IPS-NIHi7 (cell line): ENCODE measurements around the gene CUX1.

ENCODE experiments used
- DNase-seq: peaks from one replicate; pipeline ENCODE4 v3.0.0; 2012; ENCODE audit warnings: mixed read lengths; ENCODE audit errors: extremely low spot score

CUX1 gene

GRCh38 chr7:101957744-101958525 is 140.5 kb downstream of the CUX1 start:
- DNase-seq: no peak

DNA sequence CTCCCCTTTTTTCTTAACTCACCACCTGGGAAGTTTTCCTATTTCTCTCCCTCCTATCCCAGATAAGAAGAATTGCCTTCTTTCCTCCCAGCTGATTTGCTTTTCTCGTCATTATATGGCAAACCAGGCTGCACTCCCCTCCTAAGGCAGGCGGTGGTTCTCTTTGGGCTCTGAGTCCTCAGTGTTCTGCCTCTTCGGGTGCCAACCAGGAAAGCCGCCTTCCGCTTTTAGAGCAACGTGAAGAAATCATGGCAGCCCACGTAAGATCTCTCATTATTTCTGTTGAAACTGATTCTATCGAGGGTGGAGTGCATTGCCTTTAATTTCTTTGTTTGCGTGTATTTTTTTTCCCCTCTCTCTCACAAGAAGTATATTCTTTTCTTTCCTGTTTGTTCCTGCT is 141.9 kb downstream of the CUX1 start:
- no peak for DNase-seq

DNA sequence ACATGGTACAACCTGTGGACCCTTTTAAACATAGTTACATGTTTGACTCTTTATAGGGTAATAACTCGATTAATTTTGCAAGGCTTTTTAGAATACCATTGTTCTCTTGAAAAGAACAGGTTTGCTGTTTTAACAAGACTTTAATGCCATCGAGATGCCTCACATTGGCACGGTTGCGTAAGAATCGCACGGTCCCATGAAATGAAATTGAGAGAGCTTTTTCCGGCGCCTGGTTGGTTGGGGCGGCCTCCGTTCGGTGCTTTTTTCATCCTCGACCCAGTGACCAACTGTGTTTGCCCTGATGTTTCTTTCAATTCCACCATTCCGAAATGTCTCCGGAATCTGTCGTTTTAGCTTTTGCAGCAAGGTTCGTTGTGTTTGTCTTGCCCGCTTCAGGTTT is 142.4 kb downstream of the CUX1 start:
- no peak for DNase-seq

- no peak for DNase-seq
These were observed 142.9 kb downstream of the CUX1 start for GRCh38 chr7:101960323-101960722.

DNA sequence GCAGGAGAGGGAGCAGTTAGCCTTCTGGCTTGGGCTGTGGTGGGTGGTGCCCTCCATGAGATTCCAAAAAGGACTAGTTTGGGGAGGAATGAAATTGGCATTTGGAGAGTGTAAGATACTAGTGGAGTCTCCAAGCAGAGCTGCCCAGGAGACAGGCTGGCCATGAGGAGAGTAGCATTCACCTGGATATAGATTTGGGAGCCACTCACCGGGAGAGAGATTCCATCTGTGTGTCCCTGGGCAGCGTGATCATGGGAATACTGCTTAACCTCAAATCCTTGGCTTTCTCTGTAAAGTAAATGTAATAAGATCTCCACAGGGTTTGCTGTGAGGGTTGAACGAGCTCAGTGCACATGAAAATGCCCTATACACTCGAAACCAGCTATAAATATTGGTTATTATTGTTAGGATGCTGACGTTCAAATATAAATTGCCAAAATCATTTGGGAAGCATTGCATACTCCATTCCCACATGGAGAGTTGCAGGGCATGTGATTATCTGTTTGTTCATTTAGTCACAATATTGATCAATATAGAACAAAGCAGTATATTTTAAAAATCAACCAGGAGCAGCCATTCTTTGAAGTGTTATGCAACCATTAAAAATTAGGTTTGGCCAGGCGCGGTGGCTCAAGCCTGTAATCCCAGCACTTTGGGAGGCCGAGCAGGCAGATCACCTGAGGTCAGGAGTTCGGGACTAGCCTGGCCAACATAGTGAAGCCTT is 143.7 kb downstream of the CUX1 start:
- no peak for DNase-seq

DNA sequence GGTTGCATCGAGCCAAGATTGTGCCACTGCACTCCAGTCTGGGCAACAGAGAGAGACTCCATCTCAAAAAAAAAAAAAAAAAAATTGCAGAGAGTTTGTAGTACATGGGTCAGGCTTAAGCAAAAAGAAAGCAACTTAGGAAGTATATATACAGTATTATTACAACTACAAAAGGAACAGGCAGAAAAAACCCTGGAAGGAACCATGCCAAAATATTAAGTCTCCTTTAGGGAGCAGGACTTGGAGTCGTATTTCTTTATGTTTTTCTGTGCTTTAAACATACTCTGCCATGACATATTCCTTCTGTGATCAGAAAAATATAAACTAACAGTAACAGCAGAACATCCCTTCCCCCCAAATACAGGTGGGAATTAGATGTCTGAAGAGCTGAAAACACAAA is 144.4 kb downstream of the CUX1 start:
- DNase-seq: no peak

DNA sequence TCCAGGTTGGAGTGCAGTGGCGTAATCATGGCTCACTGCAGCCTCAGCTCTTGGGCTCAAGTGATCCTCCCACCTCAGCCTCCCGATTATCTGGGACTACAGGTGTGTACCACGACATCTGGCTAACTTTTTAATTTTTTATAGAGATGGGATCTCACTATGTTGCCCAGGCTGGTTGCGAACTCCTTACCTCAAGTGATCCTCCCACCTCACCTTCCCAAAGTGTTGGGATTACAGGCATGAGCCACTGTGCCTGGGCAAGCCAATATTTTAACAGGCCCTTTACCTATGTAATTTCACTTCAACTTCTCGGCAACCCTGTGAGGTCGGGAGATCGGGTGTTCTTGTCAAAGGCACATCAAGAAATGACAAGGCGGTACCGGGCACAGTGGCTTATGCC is 146.3 kb downstream of the CUX1 start:
- DNase-seq: no peak

DNA sequence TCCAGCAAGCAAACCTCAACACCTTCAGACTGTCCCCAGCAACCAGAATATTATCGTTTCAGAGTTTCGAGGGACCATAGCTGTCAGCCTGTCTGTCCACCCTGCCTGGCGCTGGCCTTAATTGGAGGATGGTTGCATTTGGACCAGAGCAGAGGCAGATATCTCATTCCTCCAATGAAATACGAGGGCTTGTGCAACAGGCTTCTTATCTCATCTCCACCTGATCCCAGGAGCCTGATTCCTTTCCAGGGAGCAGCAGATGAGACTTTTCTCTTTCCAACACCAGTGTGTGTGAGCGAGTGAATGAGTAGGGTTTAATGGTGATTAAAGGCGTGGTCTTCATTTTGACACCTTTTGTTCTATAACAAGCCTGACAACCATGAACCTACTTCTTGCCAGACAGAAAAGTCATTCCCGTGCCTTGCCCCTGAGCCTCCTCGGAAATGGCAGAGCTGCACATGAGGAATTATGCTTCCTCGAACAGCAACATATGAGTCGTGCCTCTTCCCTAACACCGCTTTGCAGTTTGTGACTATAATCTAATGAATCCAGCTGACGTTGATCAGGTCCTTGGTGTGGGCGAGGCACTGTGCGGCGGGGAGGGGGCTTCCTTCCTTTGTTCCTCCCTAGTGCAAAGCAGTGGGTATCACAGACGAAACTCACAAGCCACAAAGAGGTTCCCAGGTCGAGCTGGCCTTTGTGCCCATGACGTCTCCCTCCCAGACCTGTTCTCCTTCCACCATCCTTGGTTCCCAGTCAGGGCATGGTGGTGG is 147.4 kb downstream of the CUX1 start:
- DNase-seq: no peak

DNA sequence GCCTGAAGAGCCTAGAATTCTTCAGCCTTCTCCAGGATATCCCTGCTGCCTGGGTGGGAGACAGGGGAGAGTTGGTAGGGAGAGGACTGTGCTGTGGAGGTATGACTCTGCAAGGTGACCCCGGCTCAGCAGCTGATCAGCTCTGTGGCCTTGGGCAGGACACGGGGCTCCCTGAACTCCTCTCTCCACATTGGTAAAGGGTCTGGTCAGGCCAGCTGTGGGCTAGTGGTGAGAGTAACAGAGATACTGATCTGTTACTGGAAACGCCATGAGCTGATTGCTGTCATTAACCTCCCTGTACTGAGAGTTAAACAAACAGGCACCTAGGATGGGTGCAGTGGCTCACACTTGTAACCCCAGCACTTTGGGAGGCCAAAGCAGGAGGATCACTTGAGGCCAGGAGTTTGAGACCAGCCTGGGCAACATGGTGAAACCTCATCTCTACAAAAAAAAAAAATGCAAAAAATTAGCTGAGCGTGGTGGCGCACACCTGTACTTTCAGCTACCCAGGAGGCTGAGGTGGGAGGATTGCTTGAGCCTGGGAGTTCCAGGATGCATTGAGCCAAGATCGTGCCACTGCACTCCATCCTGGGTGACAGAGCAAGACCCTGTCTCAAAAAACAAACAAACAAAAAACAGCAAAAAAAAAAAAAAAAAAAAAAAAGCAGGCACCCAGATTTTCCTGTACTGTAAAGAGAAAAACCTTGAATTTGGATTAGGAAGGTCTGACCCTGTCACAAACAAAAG is 151.5 kb downstream of the CUX1 start:
- no peak for DNase-seq

DNA sequence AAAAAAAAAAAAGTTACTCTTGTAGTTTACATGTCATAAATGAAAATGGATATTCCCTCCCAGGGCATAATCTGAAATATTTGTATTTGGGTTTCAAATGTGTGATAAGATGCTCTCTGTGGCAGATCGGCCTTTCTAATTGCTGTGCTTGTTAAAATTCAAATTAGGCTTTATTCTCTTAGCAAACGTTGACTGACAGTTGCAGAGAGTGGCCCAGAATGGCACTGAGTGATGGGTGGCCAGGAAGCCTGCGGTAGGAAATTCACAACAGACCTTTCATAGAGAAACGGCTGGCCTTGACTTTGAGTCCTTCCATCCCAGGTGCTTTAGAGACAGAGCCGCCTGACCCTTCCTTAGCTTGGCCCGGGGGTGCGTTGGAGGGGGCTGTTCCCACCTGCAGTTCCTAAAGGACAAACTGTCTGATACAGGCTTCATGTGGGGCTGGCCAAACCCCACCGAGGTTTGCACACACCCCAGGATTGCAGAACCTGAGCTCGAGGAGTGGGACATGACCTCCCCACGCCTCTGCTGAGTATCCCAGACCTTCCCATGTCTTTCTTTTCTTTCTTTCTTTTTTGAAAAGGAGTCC is 152.7 kb downstream of the CUX1 start:
- DNase-seq: no peak

GRCh38 chr7:101970801-101971200 is 153.4 kb downstream of the CUX1 start:
- DNase-seq: no peak

GRCh38 chr7:101971457-101971856 is 154.0 kb downstream of the CUX1 start:
- DNase-seq: no peak

DNA sequence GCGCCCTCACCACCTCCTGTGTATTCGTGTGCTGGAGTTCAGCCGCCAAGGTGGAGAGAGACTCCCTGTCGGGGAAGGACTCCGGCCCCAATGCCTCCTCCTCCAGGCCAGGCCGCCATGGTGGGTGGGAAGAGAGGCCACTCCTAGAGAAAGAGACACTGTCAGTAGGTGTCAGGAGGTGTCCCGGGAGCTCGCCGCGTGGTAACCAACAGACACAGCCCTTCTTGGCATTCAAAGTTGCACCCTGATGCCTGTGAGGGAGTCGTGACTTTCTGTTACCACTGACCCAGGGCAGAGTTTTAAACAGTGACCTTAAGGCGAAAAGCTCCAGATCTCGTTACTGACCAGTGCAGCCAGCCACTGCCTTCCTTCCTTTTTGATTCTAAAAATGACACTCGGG is 155.2 kb downstream of the CUX1 start:
- no peak for DNase-seq

DNA sequence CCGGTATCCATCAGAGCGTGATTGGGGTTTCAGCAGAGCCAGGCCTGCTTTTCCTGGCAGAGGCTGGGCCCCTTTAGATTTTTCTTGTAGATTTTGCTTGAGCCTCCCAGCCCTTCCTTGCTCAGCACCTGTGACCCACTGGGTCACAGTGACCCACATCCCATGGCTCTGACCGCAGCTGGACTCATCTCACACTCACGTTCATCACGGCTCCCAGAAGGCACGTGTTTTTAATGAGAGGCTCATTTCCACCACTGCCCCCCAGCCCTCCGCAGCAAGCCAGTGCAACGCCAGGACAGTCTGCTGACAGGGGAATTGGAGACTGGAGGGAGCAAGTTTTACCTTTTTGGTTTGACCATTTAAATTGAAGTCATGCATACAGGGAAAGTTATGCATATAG is 155.7 kb downstream of the CUX1 start:
- DNase-seq: no peak

- no peak for DNase-seq
These were observed 157.0 kb downstream of the CUX1 start for GRCh38 chr7:101974393-101974792.

- no peak for DNase-seq
These were observed 157.6 kb downstream of the CUX1 start for GRCh38 chr7:101975046-101975445.

DNA sequence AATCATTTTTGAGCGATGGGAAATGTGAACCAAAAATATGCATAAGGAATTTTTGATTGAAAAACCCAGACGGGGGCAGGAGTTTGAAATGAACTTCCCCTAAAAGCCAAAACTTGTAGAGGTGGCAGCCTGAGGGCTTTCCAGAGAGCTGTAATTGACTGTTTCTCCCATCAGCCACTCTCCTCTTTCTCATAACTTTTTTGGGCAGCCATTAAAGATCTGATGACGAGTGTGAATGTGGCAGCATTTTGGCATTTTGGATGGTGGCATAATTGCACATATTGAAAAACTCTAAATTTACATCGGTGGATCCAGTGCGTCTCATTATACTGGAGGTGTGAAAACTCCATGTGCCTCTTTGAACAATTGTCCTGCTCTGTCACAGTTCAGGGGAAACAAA is 159.0 kb downstream of the CUX1 start:
- DNase-seq: no peak

DNA sequence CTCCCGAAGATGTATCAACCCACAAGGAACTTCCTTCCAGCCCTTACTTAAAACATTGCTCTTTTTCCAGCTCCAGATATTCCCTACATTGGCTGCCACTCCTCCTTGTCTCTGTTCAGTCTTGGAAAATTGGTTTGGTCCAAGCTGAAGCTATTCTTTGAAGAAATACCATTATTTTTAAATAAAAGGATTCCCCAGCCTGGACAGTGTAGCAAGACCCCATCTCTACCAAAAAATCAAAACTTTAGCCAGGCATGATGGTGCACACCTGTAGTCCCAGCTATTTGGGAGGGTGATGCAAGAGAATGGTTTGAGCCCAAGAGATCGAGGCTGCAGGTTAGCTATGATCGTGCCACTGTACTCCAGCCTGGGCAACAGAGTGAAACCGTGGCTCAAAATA is 159.8 kb downstream of the CUX1 start:
- DNase-seq: no peak

GRCh38 chr7:101978683-101979082 is 161.3 kb downstream of the CUX1 start:
- no peak for DNase-seq

DNA sequence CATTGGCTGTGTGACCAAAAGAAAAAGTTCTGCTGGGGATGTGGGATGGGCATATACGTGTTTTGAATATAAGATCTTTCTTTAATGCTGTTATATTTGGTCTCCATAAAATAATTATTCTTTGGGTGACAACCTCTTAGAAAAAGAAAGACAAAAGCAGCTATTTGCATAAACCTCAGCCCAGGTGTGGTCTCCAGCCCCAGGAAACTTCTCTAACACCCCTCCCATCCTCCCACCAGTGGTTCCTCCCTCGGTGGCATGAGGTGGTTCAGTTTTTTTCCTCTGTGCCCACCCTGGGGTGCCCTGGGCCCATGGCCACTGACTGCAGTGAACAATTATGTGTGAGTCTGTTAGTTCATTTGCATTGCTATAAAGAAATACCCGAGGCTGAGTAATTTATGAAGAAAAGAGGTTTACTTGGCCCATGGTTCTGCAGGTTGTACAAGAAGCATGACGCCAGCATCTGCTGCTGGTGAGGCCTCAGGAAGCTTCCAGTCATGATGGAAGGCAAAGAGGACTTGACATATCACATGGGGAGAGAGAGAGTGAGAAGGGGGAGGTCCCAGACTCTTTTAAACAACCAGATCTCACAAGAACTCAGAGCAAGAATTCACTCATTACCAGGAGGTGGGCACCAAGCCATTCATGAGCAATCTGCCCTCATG is 165.9 kb downstream of the CUX1 start:
- DNase-seq: no peak
